Vagina (tissue), 2 donors: ENCODE measurements around the gene CEMIP2. TPM values are rescaled to one million over a fixed set of nuclear protein-coding genes. Genes with fewer than 3 reads are reported as not detected.

Experiments used
- DNase-seq, 2 donors: peaks; one replicate each; pipeline ENCODE4 v3.0.0-alpha.2; 2017; ENCODE audit errors: extremely low spot score in 2 of 2
- H3K27ac ChIP-seq: fragments of 200-600 bp; sonication (generic); one replicate; pipeline ENCODE4 v1.5.1; 2019
- H3K27me3 ChIP-seq: fragments of 200-600 bp; sonication (generic); one replicate; pipeline ENCODE4 v1.5.1; 2019
- H3K36me3 ChIP-seq, 2 donors: fragments of 200-600 bp; sonication (generic); one replicate each; pipeline ENCODE4 v1.5.1; 2017 to 2019
- H3K4me1 ChIP-seq: fragments of 200-600 bp; sonication (generic); one replicate; pipeline ENCODE4 v1.5.1; 2019
- H3K4me3 ChIP-seq, 2 donors: fragments of 200-600 bp; sonication (generic); 1 replicate in 1 of 2; 2 replicates in 1 of 2; pipeline ENCODE4 v1.5.1; 2016 to 2019
- H3K9me3 ChIP-seq: fragments of 200-600 bp; sonication (generic); one replicate; pipeline ENCODE4 v1.5.1; 2019
- POLR2A ChIP-seq, 2 donors: fragments of 450-650 bp; IDR thresholded peaks; one replicate each; pipeline ENCODE4 v1.6.1; 2017; ENCODE audit warnings: antibody characterized with exemption in 2 of 2, mild to moderate bottlenecking in 2 of 2, moderate library complexity in 2 of 2
- POLR2AphosphoS5 ChIP-seq, 2 donors: sonication (generic); formaldehyde crosslinking; IDR thresholded peaks; one replicate each; pipeline ENCODE4 v1.9.0; 2017; ENCODE audit warnings: antibody characterized with exemption in 2 of 2, mild to moderate bottlenecking in 2 of 2, low read depth in 1 of 2; ENCODE audit not compliant: insufficient read depth in 1 of 2
- intact Hi-C: fragments of 100-400 bp; cut with DNase I; formaldehyde crosslinking; loops from one replicate; pipeline ENCODE4 v1.15.1; 2023
- total RNA-seq: library from RNA; depleted of rRNA; stranded (reverse); fragments of >200 nt; gene quantifications from one replicate; pipeline ENCODE4 v1.2.3, GENCODE V29; 2016
- TF ChIP-seq, protein P1 (sequence below), 3 experiments: fragments of 450-650 bp in 2 of 3; fragments of 200-600 bp in 1 of 3; sonication (generic) in 1 of 3; IDR thresholded peaks; one replicate each; pipeline ENCODE4 v1.5.1; 2017 to 2019; ENCODE audit warnings: antibody characterized with exemption in 3 of 3, mild to moderate bottlenecking in 2 of 3, moderate library complexity in 2 of 3

Gene CEMIP2
- total RNA-seq, 1 donor from 2014 or later: 46.7 TPM

- no peaks in the 10 kb centered on the region for H3K27me3 ChIP-seq
- H3K36me3 ChIP-seq: no peaks in the 10 kb centered on the region
- no peak overlapping the region for H3K27ac ChIP-seq
- no peak overlapping the region for H3K4me3 ChIP-seq
- no peak for DNase-seq
- no peak for TF ChIP-seq POLR2AphosphoS5 (IDR thresholded peaks at IDR 0.05; ENCODE audit: insufficient read depth in 1 of 2, low read depth in 1 of 2)
- TF ChIP-seq, protein P1, sequence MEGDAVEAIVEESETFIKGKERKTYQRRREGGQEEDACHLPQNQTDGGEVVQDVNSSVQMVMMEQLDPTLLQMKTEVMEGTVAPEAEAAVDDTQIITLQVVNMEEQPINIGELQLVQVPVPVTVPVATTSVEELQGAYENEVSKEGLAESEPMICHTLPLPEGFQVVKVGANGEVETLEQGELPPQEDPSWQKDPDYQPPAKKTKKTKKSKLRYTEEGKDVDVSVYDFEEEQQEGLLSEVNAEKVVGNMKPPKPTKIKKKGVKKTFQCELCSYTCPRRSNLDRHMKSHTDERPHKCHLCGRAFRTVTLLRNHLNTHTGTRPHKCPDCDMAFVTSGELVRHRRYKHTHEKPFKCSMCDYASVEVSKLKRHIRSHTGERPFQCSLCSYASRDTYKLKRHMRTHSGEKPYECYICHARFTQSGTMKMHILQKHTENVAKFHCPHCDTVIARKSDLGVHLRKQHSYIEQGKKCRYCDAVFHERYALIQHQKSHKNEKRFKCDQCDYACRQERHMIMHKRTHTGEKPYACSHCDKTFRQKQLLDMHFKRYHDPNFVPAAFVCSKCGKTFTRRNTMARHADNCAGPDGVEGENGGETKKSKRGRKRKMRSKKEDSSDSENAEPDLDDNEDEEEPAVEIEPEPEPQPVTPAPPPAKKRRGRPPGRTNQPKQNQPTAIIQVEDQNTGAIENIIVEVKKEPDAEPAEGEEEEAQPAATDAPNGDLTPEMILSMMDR (IDR thresholded peaks at IDR 0.05): no peak
- H3K9me3 ChIP-seq: no peaks in the 10 kb centered on the region
- H3K4me1 ChIP-seq: no peaks in the 10 kb centered on the region
- intact Hi-C loops: no loop called here
Measured at GRCh38 chr9:71636143-71636839, 132.0 kb downstream of the CEMIP2 start.

GRCh38 chr9:71634752-71635151 is 133.6 kb downstream of the CEMIP2 start:
- Histone ChIP-seq H3K4me1 (no peaks in the 10 kb centered on the region), H3K27ac (no peak overlapping the region), H3K9me3 (no peaks in the 10 kb centered on the region), H3K36me3 (no peaks in the 10 kb centered on the region), H3K27me3 (no peaks in the 10 kb centered on the region), H3K4me3 (no peak overlapping the region)
- TF ChIP-seq POLR2AphosphoS5 (IDR thresholded peaks at IDR 0.05; ENCODE audit: insufficient read depth in 1 of 2, low read depth in 1 of 2): no peak
- no peak for TF ChIP-seq POLR2A (IDR thresholded peaks at IDR 0.05)
- TF ChIP-seq, protein P1 (IDR thresholded peaks at IDR 0.05): no peak
- DNase-seq: no peak
- intact Hi-C loops: no loop called here

Other genes starting within 250 kb of the CEMIP2 start
- 12.0 TPM for gene ABHD17B, start 142.7 kb upstream of the CEMIP2 start, total RNA-seq
- gene C9orf85, start 143.1 kb upstream of the CEMIP2 start, total RNA-seq: 5.4 TPM